ENCODE measurements around the gene FDX2.

DNA sequence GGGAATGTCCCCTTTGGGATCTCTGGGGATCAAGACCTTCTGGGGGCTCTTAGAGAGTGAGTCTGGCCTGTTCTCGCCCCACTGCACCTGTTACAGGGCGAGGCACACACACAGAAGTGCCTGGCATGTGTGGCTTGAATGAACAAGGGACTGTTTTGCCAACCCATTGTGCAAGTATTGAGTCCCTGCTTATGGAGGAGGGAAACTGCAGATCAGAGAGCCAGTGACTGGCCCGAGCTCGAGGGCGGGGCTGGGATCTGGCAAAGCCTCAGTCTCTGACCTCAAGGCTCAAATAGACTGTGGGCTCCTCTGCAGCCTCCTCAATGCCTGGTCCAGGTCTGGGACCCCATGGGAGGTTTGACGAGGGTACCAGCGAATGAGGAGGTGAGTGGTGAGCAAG, 12.0 kb upstream of the FDX2 start:
- TF ChIP-seq CTCF (IDR thresholded peaks at IDR 0.05; ENCODE audit: low read depth, low read length, poor library complexity, severe bottlenecking), result no peak
- TF ChIP-seq EZH2phosphoT487 (IDR thresholded peaks at IDR 0.05; ENCODE audit: borderline replicate concordance, low read length), result no peak
